Stimulated activated naive CD8-positive, alpha-beta T cell treated with anti-CD3 and anti-CD28 coated beads, Interleukin-15, amount 100 ng/mL, for 72 hours (primary cell): ENCODE results near the gene NATD1.
A peak's percentile ranks its signal among the peaks of the same experiment; 100 is the strongest.

Experiments used
- ATAC-seq: fragments of 150-1000 bp; cut with Tn5 transposase; 2 replicates; pipeline ENCODE4 v1.10.0; 2021; ENCODE audit warnings: mild to moderate bottlenecking, moderate library complexity
- DNase-seq, 2 donors: peaks; one replicate each; pipeline ENCODE4 v3.0.0; 2021 to 2022
- H3K27ac Mint-ChIP-seq, 2 donors: one replicate each; pipeline ENCODE4 v1.8.0; 2022; ENCODE audit warnings: mild to moderate bottlenecking in 2 of 2, mixed read lengths in 2 of 2, moderate library complexity in 2 of 2
- H3K27me3 Mint-ChIP-seq: one replicate; pipeline ENCODE4 v1.8.0; 2022; ENCODE audit warnings: mixed read lengths
- H3K4me1 Mint-ChIP-seq: one replicate; pipeline ENCODE4 v1.8.0; 2022; ENCODE audit warnings: mild to moderate bottlenecking, mixed read lengths
- H3K4me3 Mint-ChIP-seq, 2 donors: one replicate each; pipeline ENCODE4 v1.8.0; 2022; ENCODE audit warnings: mild to moderate bottlenecking in 2 of 2, mixed read lengths in 2 of 2, moderate library complexity in 1 of 2
- H3K9me3 Mint-ChIP-seq, 2 donors: one replicate each; pipeline ENCODE4 v1.8.0; 2022; ENCODE audit warnings: mixed read lengths in 2 of 2

The NATD1 gene

DNA sequence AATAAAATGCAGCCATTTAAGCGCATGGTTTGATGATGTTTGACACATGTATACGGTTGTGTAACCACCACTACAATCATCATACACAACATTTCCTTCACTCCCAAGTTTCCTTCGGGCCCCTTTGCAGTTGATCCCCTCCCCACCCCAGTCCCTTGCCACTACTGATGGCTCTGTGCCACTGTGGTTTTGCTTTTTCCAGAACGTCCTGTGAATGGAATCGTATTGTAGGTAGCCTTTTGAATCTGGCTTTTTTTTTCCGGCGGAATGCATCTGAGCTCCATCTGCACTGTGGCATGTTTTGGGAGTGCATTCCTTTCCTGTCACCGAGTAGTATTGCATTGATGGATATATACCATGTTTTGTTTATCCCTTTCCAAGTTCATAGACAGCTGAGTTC, 16.2 kb upstream of the NATD1 start:
- Mint-ChIP-seq H3K4me3 (no peak overlapping the region), H3K27ac (peak overlapping the region in 1 of 2 donors; percentile 57), H3K9me3 (no peaks in the 10 kb centered on the region), H3K27me3 (no peaks in the 10 kb centered on the region), H3K4me1 (peaks cover 19% of the 10 kb centered on the region)
- no peak for ATAC-seq
- no peak for DNase-seq

GRCh38 chr17:21268596-21269188, 15.5 kb upstream of the NATD1 start:
- Mint-ChIP-seq H3K9me3 (no peaks in the 10 kb centered on the region), H3K4me1 (peaks cover 19% of the 10 kb centered on the region), H3K4me3 (no peak overlapping the region), H3K27me3 (no peaks in the 10 kb centered on the region), H3K27ac (peak overlapping the region in 1 of 2 donors; percentile 5)
- ATAC-seq, result no peak
- DNase-seq, result no peak

DNA sequence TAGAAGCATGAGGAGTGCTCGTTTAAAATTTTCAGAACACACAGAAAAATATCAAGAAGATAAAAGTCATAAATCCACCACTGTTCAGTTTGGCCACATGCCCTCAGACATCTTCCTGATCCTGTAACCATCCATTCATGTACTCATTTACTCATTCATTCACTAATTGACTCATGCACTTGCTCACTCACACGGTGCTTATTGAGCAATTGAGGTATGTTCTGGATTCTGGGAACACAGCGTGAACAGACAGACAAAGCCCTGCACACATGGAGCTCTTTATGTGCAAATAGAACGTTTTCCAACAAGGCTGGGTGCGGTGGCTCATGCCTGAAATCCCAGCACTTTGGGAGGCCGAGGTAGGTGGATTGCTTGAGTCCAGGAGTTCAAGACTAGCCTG, 10.2 kb upstream of the NATD1 start:
- H3K4me1 Mint-ChIP-seq, result peaks cover 15% of the 10 kb centered on the region
- H3K27me3 Mint-ChIP-seq, result no peaks in the 10 kb centered on the region
- H3K9me3 Mint-ChIP-seq, result no peaks in the 10 kb centered on the region
- ATAC-seq, result no peak
- no peak for DNase-seq
- no peak overlapping the region for H3K4me3 Mint-ChIP-seq
- no peak overlapping the region for H3K27ac Mint-ChIP-seq

- H3K27me3 Mint-ChIP-seq, result no peaks in the 10 kb centered on the region
- no peak for DNase-seq
- H3K4me1 Mint-ChIP-seq, result peaks cover 8% of the 10 kb centered on the region
- no peak overlapping the region for H3K4me3 Mint-ChIP-seq
- H3K9me3 Mint-ChIP-seq, result no peaks in the 10 kb centered on the region
- no peak for ATAC-seq
- no peak overlapping the region for H3K27ac Mint-ChIP-seq
These were observed 9.2 kb upstream of the NATD1 start for GRCh38 chr17:21262259-21262993.

DNA sequence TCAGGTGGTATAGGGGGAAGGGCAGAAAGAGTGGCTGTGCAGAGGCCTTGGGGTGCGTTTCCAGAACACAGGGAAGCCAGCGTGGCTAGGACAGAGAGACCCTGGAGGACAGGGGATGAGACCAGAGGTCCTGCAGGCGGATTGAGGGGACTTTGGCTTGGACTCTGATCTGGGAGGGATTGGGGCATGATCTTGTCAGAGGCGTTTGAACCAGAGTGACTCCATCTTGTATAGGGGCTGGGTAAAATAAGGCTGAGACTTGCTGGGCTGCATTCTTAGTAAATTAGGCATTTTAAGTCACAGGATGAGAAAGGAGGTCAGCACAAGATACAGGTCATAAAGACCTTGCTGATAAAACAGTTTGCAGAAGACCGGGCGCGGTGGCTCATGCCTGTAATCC, 5.4 kb upstream of the NATD1 start:
- no peaks in the 10 kb centered on the region for H3K9me3 Mint-ChIP-seq
- H3K4me1 Mint-ChIP-seq, result peaks cover 7% of the 10 kb centered on the region
- H3K27ac Mint-ChIP-seq, result no peak overlapping the region
- no peaks in the 10 kb centered on the region for H3K27me3 Mint-ChIP-seq
- no peak for DNase-seq
- no peak for ATAC-seq
- H3K4me3 Mint-ChIP-seq, result no peak overlapping the region

DNA sequence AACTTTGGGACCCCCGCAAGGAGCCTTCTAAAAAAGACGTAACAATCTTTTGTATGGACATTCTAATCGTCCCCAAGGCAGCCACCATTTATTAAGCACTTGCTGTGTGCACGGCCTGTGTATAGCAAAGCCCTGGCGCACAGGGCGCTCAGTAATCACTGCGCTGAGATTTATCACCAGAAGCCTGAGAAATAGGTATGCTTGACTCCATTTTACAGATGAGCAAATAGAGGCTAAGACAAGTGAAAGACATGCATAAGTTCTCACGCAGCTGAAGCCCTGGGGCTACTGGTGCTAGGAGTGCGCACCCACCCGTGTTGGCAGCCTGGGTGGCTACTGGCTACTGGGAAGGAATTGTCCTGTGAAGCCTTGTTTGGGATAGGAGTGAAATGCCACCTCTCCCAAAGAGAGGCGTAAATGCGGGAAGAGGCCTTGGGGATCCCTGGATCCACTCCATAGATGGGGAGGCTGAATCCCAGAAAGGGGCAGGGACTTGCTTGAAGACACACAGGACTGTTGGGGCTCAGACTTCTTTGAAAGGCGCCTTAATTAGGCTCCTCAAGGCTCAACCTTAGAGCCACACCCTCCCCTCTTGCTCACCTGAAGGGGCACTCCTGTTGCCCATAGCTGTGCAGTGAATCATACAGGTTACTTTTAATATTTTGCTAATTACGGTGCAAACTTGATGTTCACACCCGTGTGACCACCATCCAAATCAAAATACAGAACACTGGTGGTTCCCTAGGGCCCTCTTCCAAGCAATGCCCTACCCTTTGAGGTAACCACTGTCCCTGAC, 634 bp upstream of the NATD1 start:
- ATAC-seq (peak; percentile 29), DNase-seq (no peak)
- H3K4me1 Mint-ChIP-seq, result peaks cover 19% of the 10 kb centered on the region
- no peaks in the 10 kb centered on the region for H3K27me3 Mint-ChIP-seq
- H3K27ac Mint-ChIP-seq, result peak overlapping the region; percentile 40 to 83
- H3K4me3 Mint-ChIP-seq, result peak overlapping the region; percentile 80 to 83
- H3K9me3 Mint-ChIP-seq, result no peaks in the 10 kb centered on the region

GRCh38 chr17:21252289-21252795, 868 bp downstream of the NATD1 start:
- H3K27ac Mint-ChIP-seq, result no peak overlapping the region
- DNase-seq (no peak), ATAC-seq (no peak)
- H3K27me3 Mint-ChIP-seq, result no peaks in the 10 kb centered on the region
- H3K4me3 Mint-ChIP-seq, result peak overlapping the region; percentile 69 to 76
- peaks cover 12% of the 10 kb centered on the region for H3K4me1 Mint-ChIP-seq
- no peaks in the 10 kb centered on the region for H3K9me3 Mint-ChIP-seq

DNA sequence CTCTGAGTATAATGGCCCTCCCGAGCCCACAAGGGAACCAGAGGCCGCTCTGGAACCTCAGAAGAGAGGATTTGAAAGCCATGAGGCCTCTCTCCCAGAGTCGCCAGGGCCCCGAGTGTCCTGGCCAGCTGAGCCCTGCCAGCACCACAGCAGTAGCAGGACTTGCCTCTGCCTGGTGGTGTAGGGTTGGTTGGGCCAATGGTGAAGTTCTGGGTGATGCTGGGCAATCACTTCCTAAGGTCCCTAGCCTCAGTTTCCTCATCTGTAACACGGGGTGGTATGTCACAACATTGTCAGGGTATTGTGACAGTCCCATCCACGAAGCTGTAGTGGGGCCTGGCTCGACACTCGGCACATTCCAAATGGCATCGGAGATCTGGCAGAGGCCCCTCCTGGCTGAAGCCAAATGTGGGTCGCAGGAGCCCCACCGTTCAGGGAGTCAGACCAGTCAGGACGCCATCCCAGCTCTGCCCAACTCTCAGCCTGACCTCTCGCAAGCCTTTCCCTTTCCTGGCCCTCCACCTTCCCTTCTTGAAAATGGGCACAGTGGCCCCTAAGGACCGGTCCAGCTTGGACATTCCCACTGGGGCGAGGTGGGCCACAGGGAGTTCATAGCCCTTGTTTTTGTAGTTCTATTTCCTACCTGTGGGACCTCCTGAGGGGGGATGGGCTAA, 1.7 kb downstream of the NATD1 start:
- H3K9me3 Mint-ChIP-seq, result no peaks in the 10 kb centered on the region
- no peak for ATAC-seq
- H3K27ac Mint-ChIP-seq, result no peak overlapping the region
- H3K4me3 Mint-ChIP-seq, result no peak overlapping the region
- no peaks in the 10 kb centered on the region for H3K27me3 Mint-ChIP-seq
- DNase-seq, result no peak
- H3K4me1 Mint-ChIP-seq, result peaks cover 12% of the 10 kb centered on the region

DNA sequence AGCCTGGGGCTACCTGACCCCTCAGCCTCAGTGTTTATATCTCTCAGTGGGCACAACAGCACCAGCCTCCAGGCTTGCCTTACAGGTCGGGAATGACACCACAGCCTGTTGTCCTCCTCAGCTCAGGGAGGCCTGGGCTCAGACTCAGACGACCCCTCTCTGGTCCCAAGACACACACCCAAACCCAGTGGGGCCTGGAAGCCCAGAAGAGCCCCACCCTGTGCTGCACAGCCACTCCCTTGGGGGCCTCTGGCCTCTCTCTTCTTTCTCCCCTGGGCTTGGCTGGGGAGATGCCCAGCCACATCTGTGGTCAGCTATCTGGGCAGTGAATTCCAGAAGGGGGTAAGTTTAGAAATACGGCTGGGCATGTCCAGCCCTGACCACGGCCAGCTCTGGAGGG, 2.4 kb downstream of the NATD1 start:
- no peaks in the 10 kb centered on the region for H3K9me3 Mint-ChIP-seq
- no peak for DNase-seq
- peak overlapping the region in 1 of 2 donors; percentile 38 for H3K27ac Mint-ChIP-seq
- no peak for ATAC-seq
- H3K4me1 Mint-ChIP-seq, result peaks cover 14% of the 10 kb centered on the region
- H3K4me3 Mint-ChIP-seq, result no peak overlapping the region
- no peaks in the 10 kb centered on the region for H3K27me3 Mint-ChIP-seq

- Mint-ChIP-seq H3K9me3 (no peaks in the 10 kb centered on the region), H3K27me3 (no peaks in the 10 kb centered on the region), H3K4me1 (peaks cover 18% of the 10 kb centered on the region), H3K4me3 (no peak overlapping the region), H3K27ac (peak overlapping the region in 1 of 2 donors; percentile 38)
- DNase-seq, result no peak
- no peak for ATAC-seq
These were observed 3.1 kb downstream of the NATD1 start for GRCh38 chr17:21249920-21250703.

GRCh38 chr17:21249086-21249795, 4.0 kb downstream of the NATD1 start:
- no peak for ATAC-seq
- H3K27me3 Mint-ChIP-seq, result no peaks in the 10 kb centered on the region
- H3K27ac Mint-ChIP-seq, result no peak overlapping the region

DNA sequence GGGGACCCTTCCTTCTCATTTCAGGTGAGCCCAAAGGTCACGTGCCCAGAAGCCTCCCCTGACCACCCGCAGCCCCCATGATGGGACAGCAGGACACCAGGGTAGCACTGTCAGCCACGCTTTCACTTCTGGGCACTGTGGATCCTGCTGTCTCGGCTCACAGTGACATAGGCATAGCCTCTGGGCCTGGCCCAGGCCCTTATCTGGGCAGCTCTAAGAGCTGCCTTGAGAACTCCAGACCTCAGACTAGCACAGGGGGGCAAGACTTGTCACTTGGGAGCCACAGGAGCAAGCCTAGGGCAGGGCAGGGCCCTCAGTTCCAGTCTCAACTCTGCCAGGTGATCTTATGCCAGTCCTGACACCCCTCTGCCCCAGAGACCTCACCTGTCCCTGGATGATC, 4.7 kb downstream of the NATD1 start:
- H3K9me3 Mint-ChIP-seq, result no peaks in the 10 kb centered on the region
- H3K4me1 Mint-ChIP-seq, result peaks cover 18% of the 10 kb centered on the region
- peak overlapping the region in 1 of 2 donors; percentile 39 for H3K27ac Mint-ChIP-seq

More at GRCh38 chr17:21249086-21249795, 4.0 kb downstream of the NATD1 start:
- DNase-seq, result no peak
- Mint-ChIP-seq H3K4me1 (peaks cover 18% of the 10 kb centered on the region), H3K9me3 (no peaks in the 10 kb centered on the region), H3K4me3 (no peak overlapping the region)

GRCh38 chr17:21247552-21248258, 5.5 kb downstream of the NATD1 start:
- peaks cover 17% of the 10 kb centered on the region for H3K4me1 Mint-ChIP-seq
- ATAC-seq (no peak), DNase-seq (no peak)
- peak overlapping the region in 1 of 2 donors; percentile 55 for H3K27ac Mint-ChIP-seq
- no peaks in the 10 kb centered on the region for H3K27me3 Mint-ChIP-seq
- H3K9me3 Mint-ChIP-seq, result no peaks in the 10 kb centered on the region
- H3K4me3 Mint-ChIP-seq, result no peak overlapping the region

More for the DNA sequence above, 4.7 kb downstream of the NATD1 start:
- DNase-seq (no peak), ATAC-seq (no peak)
- H3K27me3 Mint-ChIP-seq, result no peaks in the 10 kb centered on the region
- no peak overlapping the region for H3K4me3 Mint-ChIP-seq

GRCh38 chr17:21246698-21247097, 6.5 kb downstream of the NATD1 start:
- DNase-seq, result no peak
- ATAC-seq, result no peak
- no peaks in the 10 kb centered on the region for H3K9me3 Mint-ChIP-seq
- no peak overlapping the region for H3K4me3 Mint-ChIP-seq
- H3K27ac Mint-ChIP-seq, result no peak overlapping the region
- peaks cover 7% of the 10 kb centered on the region for H3K4me1 Mint-ChIP-seq
- H3K27me3 Mint-ChIP-seq, result no peaks in the 10 kb centered on the region
